WTC11 (cell line): ENCODE data around the gene DNM1L. TPM values are rescaled to one million over a fixed set of nuclear protein-coding genes. Genes with fewer than 3 reads are reported as not detected.

Experiments
- ATAC-seq: fragments of 200-7000 bp; cut with Tn5 transposase; 2 replicates; pipeline ENCODE4 v1.10.0; 2021; ENCODE audit warnings: mild to moderate bottlenecking, moderate library complexity
- CTCF ChIA-PET: fragments of 300-600 bp; sonication (Branson Sonifier 250); formaldehyde crosslinking; loops from one replicate; lab custom pipeline; 2021; ENCODE audit warnings: antibody characterized with exemption; lab: Charles Lee
- POLR2A ChIA-PET: fragments of 350-600 bp; sonication (Branson Sonifier 250); formaldehyde crosslinking; loops from one replicate; lab custom pipeline; 2021; ENCODE audit warnings: antibody characterized with exemption; lab: Charles Lee
- DNase-seq: peaks from one replicate; pipeline ENCODE4 v3.0.0; 2021; ENCODE audit warnings: low spot score
- H3K27ac Mint-ChIP-seq: 2 replicates; pipeline ENCODE4 v1.8.0; 2021; ENCODE audit warnings: mixed read lengths
- H3K27me3 Mint-ChIP-seq: 2 replicates; pipeline ENCODE4 v1.8.0; 2021; ENCODE audit warnings: low read depth, mild to moderate bottlenecking, moderate library complexity, mixed read lengths
- H3K36me3 Mint-ChIP-seq: 2 replicates; pipeline ENCODE4 v1.8.0; 2021; ENCODE audit warnings: mixed read lengths
- H3K4me1 Mint-ChIP-seq: 2 replicates; pipeline ENCODE4 v1.8.0; 2022; ENCODE audit warnings: mixed read lengths
- H3K4me3 Mint-ChIP-seq: 2 replicates; pipeline ENCODE4 v1.8.0; 2021; ENCODE audit warnings: mild to moderate bottlenecking, moderate library complexity, mixed read lengths
- H3K9me3 Mint-ChIP-seq: 2 replicates; pipeline ENCODE4 v1.8.0; 2021; ENCODE audit warnings: mixed read lengths
- AFF4 ChIP-seq: sonication (generic); formaldehyde crosslinking; IDR thresholded peaks from 2 replicates; pipeline ENCODE4 v1.8.1; 2023; ENCODE audit warnings: mild to moderate bottlenecking, missing genetic modification reagents, borderline replicate concordance
- CREM ChIP-seq: sonication (generic); formaldehyde crosslinking; IDR thresholded peaks from 2 replicates; pipeline ENCODE4 v1.8.1; 2022; ENCODE audit warnings: mild to moderate bottlenecking, missing genetic modification reagents, moderate library complexity
- E2F1 ChIP-seq: sonication (generic); formaldehyde crosslinking; IDR thresholded peaks from 2 replicates; pipeline ENCODE4 v1.8.0; 2022; ENCODE audit warnings: mild to moderate bottlenecking, missing genetic modification reagents
- FOXJ3 ChIP-seq: sonication (generic); formaldehyde crosslinking; IDR thresholded peaks from 2 replicates; pipeline ENCODE4 v1.9.0; 2021; ENCODE audit warnings: missing genetic modification reagents, mild to moderate bottlenecking, borderline replicate concordance
- FOXP4 ChIP-seq: sonication (generic); formaldehyde crosslinking; IDR thresholded peaks from 2 replicates; pipeline ENCODE4 v1.8.0; 2022; ENCODE audit warnings: mild to moderate bottlenecking, missing genetic modification reagents
- GRHL2 ChIP-seq: fragments of 250-450 bp; sonication (Bioruptor Pico); IDR thresholded peaks from 2 replicates; pipeline ENCODE4 v1.8.0; 2022; ENCODE audit warnings: mild to moderate bottlenecking, moderate library complexity; ENCODE audit not compliant: insufficient replicate concordance, severe bottlenecking
- MLX ChIP-seq: sonication (generic); formaldehyde crosslinking; IDR thresholded peaks from 2 replicates; pipeline ENCODE4 v1.8.1; 2023; ENCODE audit warnings: mild to moderate bottlenecking, missing genetic modification reagents, moderate library complexity
- MXD4 ChIP-seq: fragments of 250-450 bp; sonication (Bioruptor Pico); IDR thresholded peaks from 2 replicates; pipeline ENCODE4 v1.8.0; 2021; ENCODE audit warnings: mild to moderate bottlenecking, moderate library complexity, borderline replicate concordance
- NR2C2 ChIP-seq: sonication (generic); formaldehyde crosslinking; IDR thresholded peaks from 2 replicates; pipeline ENCODE4 v1.8.0; 2022; ENCODE audit warnings: mild to moderate bottlenecking, missing genetic modification reagents
- NR3C1 ChIP-seq: sonication (generic); formaldehyde crosslinking; conservative IDR thresholded peaks from 2 replicates; pipeline ENCODE4 v1.8.1; 2023; ENCODE audit warnings: low read depth, mild to moderate bottlenecking, missing genetic modification reagents
- RELA ChIP-seq: sonication (generic); formaldehyde crosslinking; IDR thresholded peaks from 2 replicates; pipeline ENCODE4 v1.8.1; 2022; ENCODE audit warnings: missing genetic modification reagents, mild to moderate bottlenecking, borderline replicate concordance
- SP1 ChIP-seq: sonication (generic); formaldehyde crosslinking; conservative IDR thresholded peaks from 2 replicates; pipeline ENCODE4 v1.8.1; 2022; ENCODE audit warnings: missing genetic modification reagents
- ZNF219 ChIP-seq: sonication (generic); formaldehyde crosslinking; IDR thresholded peaks from 2 replicates; pipeline ENCODE4 v1.8.0; 2023; ENCODE audit warnings: missing genetic modification reagents, mild to moderate bottlenecking, borderline replicate concordance
- ZNF423 ChIP-seq: fragments of 250-450 bp; sonication (Bioruptor Pico); IDR thresholded peaks from 2 replicates; pipeline ENCODE4 v2.1.2; 2022; ENCODE audit warnings: mild to moderate bottlenecking, moderate library complexity
- ZNF671 ChIP-seq: fragments of 250-450 bp; sonication (Bioruptor Pico); IDR thresholded peaks from 2 replicates; pipeline ENCODE4 v1.8.0; 2021; ENCODE audit warnings: mild to moderate bottlenecking
- total RNA-seq: library from RNA; stranded (reverse); gene quantifications from 3 replicates; pipeline ENCODE4 v1.2.3, GENCODE V29; 2021
- TF ChIP-seq, protein P1 (sequence below): sonication (generic); formaldehyde crosslinking; IDR thresholded peaks from 2 replicates; pipeline ENCODE4 v1.8.1; 2022; ENCODE audit warnings: mild to moderate bottlenecking, moderate library complexity, missing genetic modification reagents
- TF ChIP-seq, protein P2 (sequence below): sonication (generic); formaldehyde crosslinking; IDR thresholded peaks from 2 replicates; pipeline ENCODE4 v1.8.1; 2022; ENCODE audit warnings: missing genetic modification reagents, borderline replicate concordance
- TF ChIP-seq, protein P3 (sequence below): sonication (generic); formaldehyde crosslinking; IDR thresholded peaks from 2 replicates; pipeline ENCODE4 v1.8.1; 2023; ENCODE audit warnings: mild to moderate bottlenecking, missing genetic modification reagents
- TF ChIP-seq, protein P4 (sequence below): sonication (generic); formaldehyde crosslinking; IDR thresholded peaks from 2 replicates; pipeline ENCODE4 v1.8.0; 2023; ENCODE audit warnings: missing genetic modification reagents

DNM1L gene
- total RNA-seq, 1 experiment from 2014 or later: 74.3 TPM

GRCh38 chr12:32757157-32757556, 78.1 kb downstream of the DNM1L start:
- no peak overlapping the region for H3K4me3 Mint-ChIP-seq
- DNase-seq: no peak
- TF ChIP-seq, protein P1, sequence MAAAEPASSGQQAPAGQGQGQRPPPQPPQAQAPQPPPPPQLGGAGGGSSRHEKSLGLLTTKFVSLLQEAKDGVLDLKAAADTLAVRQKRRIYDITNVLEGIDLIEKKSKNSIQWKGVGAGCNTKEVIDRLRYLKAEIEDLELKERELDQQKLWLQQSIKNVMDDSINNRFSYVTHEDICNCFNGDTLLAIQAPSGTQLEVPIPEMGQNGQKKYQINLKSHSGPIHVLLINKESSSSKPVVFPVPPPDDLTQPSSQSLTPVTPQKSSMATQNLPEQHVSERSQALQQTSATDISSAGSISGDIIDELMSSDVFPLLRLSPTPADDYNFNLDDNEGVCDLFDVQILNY: no peak
- no peak for TF ChIP-seq ZNF423
- no peak for TF ChIP-seq MXD4 (CRISPR knock-in tag)
- TF ChIP-seq NR3C1: no peak
- TF ChIP-seq ZNF671 (CRISPR knock-in tag): no peak
- TF ChIP-seq CREM (CRISPR knock-in tag): no peak
- TF ChIP-seq NR2C2 (CRISPR knock-in tag): no peak
- no peak for TF ChIP-seq SP1 (CRISPR knock-in tag)
- no peak for TF ChIP-seq MLX (CRISPR knock-in tag)
- no peak for TF ChIP-seq ZNF219 (CRISPR knock-in tag)
- no peak for TF ChIP-seq E2F1 (CRISPR knock-in tag)
- TF ChIP-seq, protein P2, sequence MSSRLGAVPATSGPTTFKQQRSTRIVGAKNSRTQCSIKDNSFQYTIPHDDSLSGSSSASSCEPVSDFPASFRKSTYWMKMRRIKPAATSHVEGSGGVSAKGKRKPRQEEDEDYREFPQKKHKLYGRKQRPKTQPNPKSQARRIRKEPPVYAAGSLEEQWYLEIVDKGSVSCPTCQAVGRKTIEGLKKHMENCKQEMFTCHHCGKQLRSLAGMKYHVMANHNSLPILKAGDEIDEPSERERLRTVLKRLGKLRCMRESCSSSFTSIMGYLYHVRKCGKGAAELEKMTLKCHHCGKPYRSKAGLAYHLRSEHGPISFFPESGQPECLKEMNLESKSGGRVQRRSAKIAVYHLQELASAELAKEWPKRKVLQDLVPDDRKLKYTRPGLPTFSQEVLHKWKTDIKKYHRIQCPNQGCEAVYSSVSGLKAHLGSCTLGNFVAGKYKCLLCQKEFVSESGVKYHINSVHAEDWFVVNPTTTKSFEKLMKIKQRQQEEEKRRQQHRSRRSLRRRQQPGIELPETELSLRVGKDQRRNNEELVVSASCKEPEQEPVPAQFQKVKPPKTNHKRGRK: no peak
- CTCF ChIA-PET: interaction anchor here (1.0 to 4.2 kb wide), 4 partner anchors 10 to 1265 kb away, joined by 5 to 62 read pairs (median 12); partner anchors contain the start of gene ALG10
- no peaks in the 10 kb centered on the region; the same call in 1 of the 2 replicates for H3K27me3 Mint-ChIP-seq
- H3K9me3 Mint-ChIP-seq: no peaks in the 10 kb centered on the region
- POLR2A ChIA-PET: no interaction called here
- ATAC-seq: no peak
- H3K27ac Mint-ChIP-seq: no peak overlapping the region
- H3K4me1 Mint-ChIP-seq: peaks cover 20% of the 10 kb centered on the region
- H3K36me3 Mint-ChIP-seq: peaks cover 15% of the 10 kb centered on the region

DNA sequence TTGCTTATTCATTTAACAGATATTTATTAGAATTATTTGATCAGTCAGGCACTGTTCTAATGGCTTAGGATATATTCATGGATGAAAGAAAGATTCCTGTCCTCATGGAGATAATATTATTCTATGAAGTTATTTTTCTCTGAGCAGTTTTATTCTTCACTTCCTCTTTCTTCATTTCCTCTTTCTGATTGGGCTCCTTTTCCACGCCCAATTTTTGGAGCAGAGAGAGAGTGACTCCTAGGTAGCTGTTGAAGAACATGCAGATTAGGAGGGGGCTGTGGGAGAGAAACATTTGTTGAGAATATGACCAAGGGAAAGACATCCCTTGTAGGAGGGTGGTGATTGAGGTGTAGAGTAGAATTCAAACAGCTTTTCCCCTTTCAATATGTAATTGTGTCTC, 82.6 kb downstream of the DNM1L start:
- H3K36me3 Mint-ChIP-seq: no peaks in the 10 kb centered on the region
- no peak for DNase-seq
- H3K4me1 Mint-ChIP-seq: peaks cover 1% of the 10 kb centered on the region
- H3K9me3 Mint-ChIP-seq: no peaks in the 10 kb centered on the region
- no peak overlapping the region for H3K4me3 Mint-ChIP-seq
- CTCF ChIA-PET: no interaction called here
- no peak overlapping the region for H3K27ac Mint-ChIP-seq
- POLR2A ChIA-PET: interaction anchor here (1.1 kb wide), 1 partner anchor 12 kb away, joined by 4 read pairs; no protein-coding TSS in a partner anchor
- TF ChIP-seq AFF4 (CRISPR knock-in tag) (no peak), GRHL2 (CRISPR knock-in tag) (no peak), MXD4 (CRISPR knock-in tag) (no peak), ZNF423 (no peak), FOXJ3 (CRISPR knock-in tag) (no peak), ZNF671 (CRISPR knock-in tag) (no peak), RELA (CRISPR knock-in tag) (no peak), FOXP4 (CRISPR knock-in tag) (no peak)
- TF ChIP-seq, protein P1: no peak
- TF ChIP-seq, protein P3, sequence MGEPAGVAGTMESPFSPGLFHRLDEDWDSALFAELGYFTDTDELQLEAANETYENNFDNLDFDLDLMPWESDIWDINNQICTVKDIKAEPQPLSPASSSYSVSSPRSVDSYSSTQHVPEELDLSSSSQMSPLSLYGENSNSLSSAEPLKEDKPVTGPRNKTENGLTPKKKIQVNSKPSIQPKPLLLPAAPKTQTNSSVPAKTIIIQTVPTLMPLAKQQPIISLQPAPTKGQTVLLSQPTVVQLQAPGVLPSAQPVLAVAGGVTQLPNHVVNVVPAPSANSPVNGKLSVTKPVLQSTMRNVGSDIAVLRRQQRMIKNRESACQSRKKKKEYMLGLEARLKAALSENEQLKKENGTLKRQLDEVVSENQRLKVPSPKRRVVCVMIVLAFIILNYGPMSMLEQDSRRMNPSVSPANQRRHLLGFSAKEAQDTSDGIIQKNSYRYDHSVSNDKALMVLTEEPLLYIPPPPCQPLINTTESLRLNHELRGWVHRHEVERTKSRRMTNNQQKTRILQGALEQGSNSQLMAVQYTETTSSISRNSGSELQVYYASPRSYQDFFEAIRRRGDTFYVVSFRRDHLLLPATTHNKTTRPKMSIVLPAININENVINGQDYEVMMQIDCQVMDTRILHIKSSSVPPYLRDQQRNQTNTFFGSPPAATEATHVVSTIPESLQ (CRISPR knock-in tag): no peak
- TF ChIP-seq, protein P4, sequence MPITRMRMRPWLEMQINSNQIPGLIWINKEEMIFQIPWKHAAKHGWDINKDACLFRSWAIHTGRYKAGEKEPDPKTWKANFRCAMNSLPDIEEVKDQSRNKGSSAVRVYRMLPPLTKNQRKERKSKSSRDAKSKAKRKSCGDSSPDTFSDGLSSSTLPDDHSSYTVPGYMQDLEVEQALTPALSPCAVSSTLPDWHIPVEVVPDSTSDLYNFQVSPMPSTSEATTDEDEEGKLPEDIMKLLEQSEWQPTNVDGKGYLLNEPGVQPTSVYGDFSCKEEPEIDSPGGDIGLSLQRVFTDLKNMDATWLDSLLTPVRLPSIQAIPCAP (CRISPR knock-in tag): no peak
- TF ChIP-seq, all 79 proteins: peak for 0
- H3K27me3 Mint-ChIP-seq: no peaks in the 10 kb centered on the region; the same call in 1 of the 2 replicates
- ATAC-seq: no peak
